ENCODE results near the gene SLC2A4RG.
"Not testable (repeated sequence)": the region's sequence is repeated elsewhere in the genome, so short reads cannot be mapped to it uniquely, and the experiment has no call there.

SLC2A4RG gene

DNA sequence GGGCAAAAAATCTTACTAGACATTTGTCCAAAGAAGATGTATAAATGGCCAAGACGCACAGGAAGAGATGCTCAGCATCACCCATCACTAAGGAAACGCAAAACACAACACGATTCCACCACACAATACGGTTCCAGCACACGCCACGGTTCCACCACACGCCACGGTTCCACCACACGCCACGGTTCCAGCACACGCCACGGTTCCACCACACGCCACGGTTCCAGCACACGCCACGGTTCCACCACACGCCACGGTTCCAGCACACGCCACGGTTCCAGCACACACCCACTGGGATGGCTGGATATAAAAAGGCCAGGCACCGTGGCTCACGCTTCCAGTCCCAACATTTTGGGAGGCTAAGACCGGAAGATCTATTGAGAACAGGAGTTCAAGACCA, 37.3 kb downstream of the SLC2A4RG start:
- DNase-seq (ENCODE audit: low spot score), result not testable (repeated sequence)

DNA sequence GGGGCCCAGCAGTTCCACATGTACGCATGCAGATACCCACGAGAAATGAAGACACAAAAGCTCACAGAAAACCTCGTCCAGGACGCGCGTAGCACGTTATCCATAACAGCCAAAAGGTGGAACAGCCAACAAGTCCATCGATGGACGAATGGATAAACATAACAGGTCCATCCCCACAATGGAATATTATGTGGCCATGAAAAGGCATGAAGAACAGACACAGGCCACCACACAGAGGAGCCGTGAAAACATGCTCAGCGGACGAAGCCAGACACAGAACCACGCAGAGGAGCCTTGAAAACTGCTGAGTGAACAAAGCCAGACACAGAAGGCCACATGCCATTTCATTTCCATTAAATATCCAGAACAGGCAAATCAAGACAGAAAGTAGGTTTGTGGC, 38.0 kb downstream of the SLC2A4RG start:
- DNase-seq (ENCODE audit: low spot score), result no peak

GRCh38 chr20:63778034-63778752, 38.6 kb downstream of the SLC2A4RG start:
- no peak for DNase-seq (ENCODE audit: low spot score)

DNA sequence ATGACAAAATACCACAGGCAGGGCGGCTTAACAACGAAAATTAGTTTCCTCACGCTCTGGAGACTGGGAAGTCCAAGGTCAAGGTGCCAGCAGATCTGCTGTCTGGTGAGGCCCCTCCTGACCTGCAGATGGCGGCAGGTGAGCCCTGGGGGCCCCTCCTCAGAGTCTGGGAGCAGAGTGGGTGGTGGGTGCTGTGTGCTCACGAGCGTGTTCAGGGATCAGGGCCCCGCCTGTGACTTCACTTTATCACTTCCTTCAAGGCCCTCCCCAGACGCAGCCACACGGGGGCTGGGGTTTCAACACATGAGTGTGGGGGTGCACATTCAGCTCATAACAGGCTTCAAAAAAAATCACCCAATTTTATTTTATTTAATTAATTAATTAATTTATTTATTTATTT, 39.3 kb downstream of the SLC2A4RG start:
- DNase-seq (ENCODE audit: low spot score), result no peak

DNA sequence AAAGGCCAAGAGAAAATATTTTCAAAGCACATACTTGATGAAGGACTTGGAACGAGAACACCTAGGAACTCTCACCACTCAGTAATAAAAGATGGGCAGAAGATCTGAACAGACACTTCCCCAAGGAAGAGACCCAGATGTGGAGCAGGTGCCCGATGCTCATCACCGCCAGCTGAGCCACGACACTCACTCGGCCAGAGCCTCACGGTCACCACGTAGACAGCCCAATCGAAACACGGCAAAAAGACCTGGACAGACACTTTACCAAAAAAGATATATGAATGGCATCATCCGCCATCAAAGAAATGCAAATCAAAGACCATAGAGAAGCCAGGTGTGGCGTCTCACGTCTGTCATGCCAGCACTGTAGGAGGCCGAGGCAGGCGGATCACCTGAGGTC, 41.6 kb downstream of the SLC2A4RG start:
- DNase-seq (ENCODE audit: low spot score), result no peak

DNA sequence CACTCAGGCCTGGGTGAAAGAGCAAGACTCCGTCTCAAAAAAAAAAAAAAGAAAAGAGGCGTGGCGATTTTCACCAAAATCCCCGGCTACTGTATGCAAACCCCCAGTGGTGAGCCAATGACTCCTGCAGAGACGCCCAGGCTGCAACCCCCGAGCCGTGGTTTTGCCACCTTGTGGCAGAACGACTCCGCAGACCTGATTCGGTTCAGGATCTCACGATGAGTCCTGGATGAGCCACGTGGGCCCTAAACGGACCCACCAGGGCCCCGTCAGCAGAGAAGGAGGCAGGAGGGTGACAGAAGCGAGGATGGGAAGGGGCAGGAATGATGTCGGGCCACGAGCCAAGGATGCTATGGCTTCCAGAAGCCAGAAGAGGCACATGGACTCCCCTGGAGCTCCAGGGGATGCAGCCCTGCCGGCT, 42.5 kb downstream of the SLC2A4RG start:
- DNase-seq (ENCODE audit: low spot score), result no peak

GRCh38 chr20:63782521-63782971, 43.0 kb downstream of the SLC2A4RG start:
- no peak for DNase-seq (ENCODE audit: low spot score)

DNA sequence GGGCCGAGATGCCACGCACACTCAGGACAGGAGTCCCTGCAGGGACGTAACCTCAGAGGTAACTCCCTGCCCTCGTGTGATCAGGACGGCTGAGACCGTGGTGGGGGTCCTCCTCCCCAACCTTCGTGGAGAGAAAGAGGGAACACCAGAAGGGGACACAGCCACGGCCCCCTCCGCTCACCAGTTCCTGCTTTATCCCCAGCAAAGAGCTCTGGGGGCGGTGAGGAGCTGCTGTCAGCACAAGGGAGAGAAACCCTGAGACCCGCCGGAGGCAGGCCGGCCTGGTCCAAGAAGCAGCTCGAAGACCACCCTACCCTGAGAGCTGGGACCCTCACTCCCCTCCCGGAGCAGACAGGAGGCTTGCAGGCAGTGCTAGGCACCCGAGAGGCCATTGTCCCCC, 44.4 kb downstream of the SLC2A4RG start:
- DNase-seq (ENCODE audit: low spot score), result no peak

DNA sequence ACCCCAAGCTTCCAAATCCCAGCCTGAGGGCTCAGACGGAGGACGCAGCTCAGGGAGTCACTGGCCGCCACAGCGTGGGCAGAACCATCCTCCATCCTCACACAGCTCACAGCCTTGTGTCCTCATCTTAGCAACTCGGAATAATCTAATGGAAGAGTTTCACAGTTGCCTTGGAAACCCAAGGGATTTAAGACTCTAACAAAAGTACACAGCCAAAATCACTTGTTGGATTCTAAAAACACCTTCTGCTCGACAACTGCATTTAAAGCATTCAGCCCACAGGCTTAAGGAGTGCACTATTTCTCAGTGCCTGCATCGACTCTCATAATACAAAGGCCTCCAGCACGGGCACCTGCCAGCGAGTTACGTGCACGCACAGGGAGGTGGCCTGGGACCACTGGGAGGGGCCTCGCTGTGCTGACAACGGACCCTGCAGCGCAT, 46.1 kb downstream of the SLC2A4RG start:
- no peak for DNase-seq (ENCODE audit: low spot score)

DNA sequence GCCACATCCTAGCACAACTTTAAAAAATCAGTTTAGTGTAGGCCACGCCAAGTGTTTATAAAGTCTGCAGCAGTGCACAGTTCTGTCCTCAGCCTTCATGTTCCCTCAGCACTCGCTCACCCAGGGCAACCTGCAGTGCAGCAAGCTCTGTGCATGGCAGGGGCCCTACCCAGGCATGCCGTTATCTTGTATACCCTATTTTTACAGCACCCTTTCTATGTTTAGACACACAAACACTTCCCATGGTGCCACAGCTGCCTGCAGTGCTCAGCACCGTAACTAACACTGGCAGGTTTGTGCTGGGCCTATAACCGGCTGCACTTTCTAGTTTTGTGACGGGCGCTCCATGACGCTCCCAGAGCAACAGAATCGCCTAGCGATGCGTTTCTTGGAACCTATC, 47.7 kb downstream of the SLC2A4RG start:
- DNase-seq (ENCODE audit: low spot score), result no peak

GRCh38 chr20:63787749-63788148, 48.2 kb downstream of the SLC2A4RG start:
- no peak for DNase-seq (ENCODE audit: low spot score)

GRCh38 chr20:63789836-63790571, 50.4 kb downstream of the SLC2A4RG start:
- no peak for DNase-seq (ENCODE audit: low spot score)

GRCh38 chr20:63790572-63791168, 51.1 kb downstream of the SLC2A4RG start:
- no peak for DNase-seq (ENCODE audit: low spot score)

DNA sequence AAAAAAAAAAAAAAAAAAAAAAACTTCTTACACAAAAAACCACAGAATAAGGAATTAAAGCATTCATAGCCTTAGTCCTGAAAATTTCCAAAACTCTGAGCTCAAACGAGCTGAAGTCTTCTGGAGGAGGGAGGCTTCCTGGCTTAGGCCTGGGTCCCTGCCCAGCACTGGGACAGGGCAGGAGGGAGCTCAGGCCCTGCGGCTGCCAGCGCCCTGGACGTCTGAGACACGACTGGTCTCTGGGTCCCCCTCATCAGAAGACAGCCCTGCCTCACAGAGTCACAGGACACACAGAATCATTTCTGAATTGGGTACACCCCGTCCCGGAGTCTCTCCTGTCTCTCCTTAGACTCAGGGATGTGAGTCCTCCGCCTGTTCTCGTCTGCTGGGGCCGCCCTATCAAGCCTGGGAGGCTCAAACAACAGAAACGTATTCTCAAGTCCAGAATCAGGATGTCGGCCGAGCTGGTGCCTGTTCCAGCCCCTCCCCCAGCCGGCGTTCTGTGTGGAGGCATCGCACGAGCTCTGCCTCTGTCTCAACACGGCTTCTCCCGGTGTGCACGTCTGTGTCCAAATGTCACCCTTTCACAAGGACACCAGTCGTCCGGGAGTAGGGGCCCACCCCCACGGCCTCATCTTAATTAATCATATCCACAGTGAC, 52.1 kb downstream of the SLC2A4RG start:
- DNase-seq (ENCODE audit: low spot score), result peak; percentile 29

- no peak for DNase-seq (ENCODE audit: low spot score)
These were observed 53.3 kb downstream of the SLC2A4RG start for GRCh38 chr20:63792866-63793265.

Data from AG20443 (cell line).